Measurements from ENCODE around the gene NACC1.

The NACC1 gene

GRCh38 chr19:13091400-13092157, 26.5 kb upstream of the NACC1 start:
- Histone ChIP-seq H3K4me3 (replicated peaks; ENCODE audit: insufficient read depth, low read length) (no peak overlapping the region), H3K27ac (replicated peaks) (no peak overlapping the region), H3K27me3 (ENCODE audit: insufficient read depth, poor library complexity, severe bottlenecking) (no peaks in the 10 kb centered on the region)
- TF ChIP-seq CTCF (IDR thresholded peaks at IDR 0.05; ENCODE audit: insufficient read depth, low read length) (no peak), REST (IDR thresholded peaks at IDR 0.05; ENCODE audit: insufficient replicate concordance, low read depth) (no peak), GABPA (IDR thresholded peaks at IDR 0.05; ENCODE audit: low read depth) (no peak), SPI1 (IDR thresholded peaks at IDR 0.05; ENCODE audit: borderline replicate concordance, low read depth) (no peak), POLR2AphosphoS5 (IDR thresholded peaks at IDR 0.05; ENCODE audit: low read depth) (no peak)
- peak in 1 of 2 experiments; percentile 40 for DNase-seq (ENCODE audit: low read depth in 1 of 2, low spot score in 1 of 2)

- DNase-seq (ENCODE audit: low read depth in 1 of 2, low spot score in 1 of 2): no peak
- Histone ChIP-seq H3K4me3 (replicated peaks; ENCODE audit: insufficient read depth, low read length) (no peak overlapping the region), H3K27me3 (ENCODE audit: insufficient read depth, poor library complexity, severe bottlenecking) (no peaks in the 10 kb centered on the region), H3K27ac (replicated peaks) (no peak overlapping the region)
- TF ChIP-seq REST (IDR thresholded peaks at IDR 0.05; ENCODE audit: insufficient replicate concordance, low read depth) (no peak), GABPA (IDR thresholded peaks at IDR 0.05; ENCODE audit: low read depth) (no peak)
These were observed 25.9 kb upstream of the NACC1 start for GRCh38 chr19:13092158-13092543.

GRCh38 chr19:13092606-13093235, 25.3 kb upstream of the NACC1 start:
- no peak overlapping the region for H3K27ac ChIP-seq (replicated peaks)
- no peaks in the 10 kb centered on the region for H3K27me3 ChIP-seq (ENCODE audit: insufficient read depth, poor library complexity, severe bottlenecking)
- no peak for DNase-seq (ENCODE audit: low read depth in 1 of 2, low spot score in 1 of 2)
- no peak overlapping the region for H3K4me3 ChIP-seq (replicated peaks; ENCODE audit: insufficient read depth, low read length)
- TF ChIP-seq SPI1 (IDR thresholded peaks at IDR 0.05; ENCODE audit: borderline replicate concordance, low read depth) (no peak), POLR2AphosphoS5 (IDR thresholded peaks at IDR 0.05; ENCODE audit: low read depth) (no peak), GABPA (IDR thresholded peaks at IDR 0.05; ENCODE audit: low read depth) (no peak), REST (IDR thresholded peaks at IDR 0.05; ENCODE audit: insufficient replicate concordance, low read depth) (no peak), CTCF (IDR thresholded peaks at IDR 0.05; ENCODE audit: insufficient read depth, low read length) (no peak)
